HG02973 (cell line): ENCODE data around the gene PRKN.
"Not testable (repeated sequence)": the region's sequence is repeated elsewhere in the genome, so short reads cannot be mapped to it uniquely, and the experiment has no call there.

Source experiments
- ATAC-seq: cut with Tn5 transposase; IDR thresholded peaks from one replicate; pipeline ENCODE4 v1.9.1; 2021; ENCODE audit warnings: moderate library complexity; ENCODE audit not compliant: unreplicated experiment

PRKN gene

GRCh38 chr6:161540532-161540931, 1187.0 kb downstream of the PRKN start:
- ATAC-seq = no peak

GRCh38 chr6:161536224-161536630, 1191.3 kb downstream of the PRKN start:
- no peak for ATAC-seq

- ATAC-seq = no peak
Observed at GRCh38 chr6:161534264-161534873, 1193.2 kb downstream of the PRKN start.

- no peak for ATAC-seq
Observed at GRCh38 chr6:161533266-161533665, 1194.3 kb downstream of the PRKN start.

- ATAC-seq = no peak
Observed at GRCh38 chr6:161532536-161532935, 1195.0 kb downstream of the PRKN start.

- ATAC-seq = no peak
Observed at GRCh38 chr6:161526794-161527193, 1200.8 kb downstream of the PRKN start.

GRCh38 chr6:161523362-161523761, 1204.2 kb downstream of the PRKN start:
- no peak for ATAC-seq

- no peak for ATAC-seq
Observed at GRCh38 chr6:161522276-161522675, 1205.3 kb downstream of the PRKN start.

GRCh38 chr6:161511447-161512095, 1216.0 kb downstream of the PRKN start:
- ATAC-seq = no peak

GRCh38 chr6:161508341-161508740, 1219.2 kb downstream of the PRKN start:
- ATAC-seq = no peak

GRCh38 chr6:161507375-161507774, 1220.2 kb downstream of the PRKN start:
- no peak for ATAC-seq

- no peak for ATAC-seq
Observed at GRCh38 chr6:161503570-161503969, 1224.0 kb downstream of the PRKN start.

GRCh38 chr6:161498881-161499280, 1228.7 kb downstream of the PRKN start:
- no peak for ATAC-seq

- ATAC-seq = no peak
Observed at GRCh38 chr6:161498359-161498758, 1229.2 kb downstream of the PRKN start.

- ATAC-seq = no peak
Observed at GRCh38 chr6:161496941-161497340, 1230.6 kb downstream of the PRKN start.

- not testable (repeated sequence) for ATAC-seq
Observed at GRCh38 chr6:161496271-161496670, 1231.3 kb downstream of the PRKN start.

GRCh38 chr6:161494566-161494965, 1233.0 kb downstream of the PRKN start:
- no peak for ATAC-seq

- no peak for ATAC-seq
Observed at GRCh38 chr6:161493576-161494118, 1233.9 kb downstream of the PRKN start.

GRCh38 chr6:161489626-161490306, 1237.8 kb downstream of the PRKN start:
- no peak for ATAC-seq

GRCh38 chr6:161487694-161488093, 1239.9 kb downstream of the PRKN start:
- no peak for ATAC-seq

GRCh38 chr6:161487217-161487531, 1240.4 kb downstream of the PRKN start:
- no peak for ATAC-seq
